HepG2 (cell line): Measurements from ENCODE around the gene PSMD1. TPM values are rescaled to one million over a fixed set of nuclear protein-coding genes. Genes with fewer than 3 reads are reported as not detected.
A peak's percentile ranks its signal among the peaks of the same experiment; 100 is the strongest.

ENCODE experiments used
- ATF2 ChIP-seq: sonication (generic); formaldehyde crosslinking; IDR thresholded peaks from 2 replicates; pipeline ENCODE4 v1.4.0; 2020; ENCODE audit warnings: missing genetic modification reagents
- CCAR2 ChIP-seq: fragments of 200-400 bp; formaldehyde crosslinking; optimal IDR thresholded peaks from 2 replicates; pipeline ENCODE3; 2018; ENCODE audit warnings: low read depth, mild to moderate bottlenecking, low read length, moderate library complexity
- GFI1 ChIP-seq: sonication (generic); formaldehyde crosslinking; IDR thresholded peaks from 2 replicates; pipeline ENCODE4 v1.5.0; 2020; ENCODE audit warnings: missing genetic modification reagents, mild to moderate bottlenecking, borderline replicate concordance
- HMGXB4 ChIP-seq, 2 experiments: sonication (generic) in 1 of 2; formaldehyde crosslinking in 1 of 2; IDR thresholded peaks; 2 replicates each; pipeline versions ENCODE4 v1.4.0 to v1.6.1; 2018 to 2020; ENCODE audit warnings: missing genetic modification reagents in 2 of 2, borderline replicate concordance in 1 of 2, low read depth in 1 of 2, mild to moderate bottlenecking in 1 of 2, missing biosample characterization in 1 of 2
- PAWR ChIP-seq: sonication (generic); formaldehyde crosslinking; IDR thresholded peaks from 2 replicates; pipeline ENCODE4 v1.4.0; 2020; ENCODE audit warnings: missing genetic modification reagents, mild to moderate bottlenecking, borderline replicate concordance
- RAD21 ChIP-seq: fragments of 450-650 bp; formaldehyde crosslinking; IDR thresholded peaks from 2 replicates; pipeline ENCODE4 v1.5.0; 2020; ENCODE audit warnings: mild to moderate bottlenecking
- SETDB1 ChIP-seq: sonication (generic); formaldehyde crosslinking; IDR thresholded peaks from 2 replicates; pipeline ENCODE4 v1.5.1; 2020; ENCODE audit warnings: missing genetic modification reagents, mild to moderate bottlenecking, borderline replicate concordance
- TAF1 ChIP-seq: sonication (generic); formaldehyde crosslinking; IDR thresholded peaks from 2 replicates; pipeline ENCODE4 v1.4.0; 2020; ENCODE audit warnings: missing genetic modification reagents
- TFE3 ChIP-seq: IDR thresholded peaks from 2 replicates; pipeline ENCODE4 v1.6.1; 2016
- ZBTB49 ChIP-seq: sonication (generic); formaldehyde crosslinking; IDR thresholded peaks from 2 replicates; pipeline ENCODE4 v1.4.0; 2020; ENCODE audit warnings: missing genetic modification reagents, borderline replicate concordance
- ZNF224 ChIP-seq: sonication (generic); formaldehyde crosslinking; IDR thresholded peaks from 2 replicates; pipeline ENCODE4 v1.5.0; 2020; ENCODE audit warnings: mild to moderate bottlenecking, missing genetic modification reagents
- ZNF317 ChIP-seq: sonication (generic); formaldehyde crosslinking; IDR thresholded peaks from 2 replicates; pipeline ENCODE4 v1.5.0; 2020; ENCODE audit warnings: mild to moderate bottlenecking, missing genetic modification reagents
- ZNF737 ChIP-seq: sonication (generic); formaldehyde crosslinking; IDR thresholded peaks from 2 replicates; pipeline ENCODE4 v1.5.0; 2020; ENCODE audit warnings: missing genetic modification reagents, mild to moderate bottlenecking, borderline replicate concordance
- ZSCAN31 ChIP-seq: sonication (generic); formaldehyde crosslinking; IDR thresholded peaks from 2 replicates; pipeline ENCODE4 v1.5.0; 2020; ENCODE audit warnings: low read depth, mild to moderate bottlenecking, missing genetic modification reagents
- polyA plus RNA-seq, 8 experiments: library from polyadenylated mRNA; depleted of rRNA in 3 of 8; stranded (reverse) in 7 of 8; unstranded in 1 of 8; fragments of >200 nt; fragmentation: Illumina TruSeq in 4 of 8; extraction: Trizol in 4 of 8; gene quantifications; 2 replicates each; pipeline versions ENCODE4 v1.2.1 to v1.2.3, GENCODE V29; 2011 to 2016; ENCODE audit warnings: low read depth in 4 of 8, missing spikeins in 1 of 8, mixed read lengths in 1 of 8; ENCODE audit not compliant: insufficient read depth in 1 of 8
- total RNA-seq, 5 experiments: library from RNA; depleted of rRNA; stranded (reverse); fragments of >200 nt; fragmentation: Illumina TruSeq; extraction: Trizol; gene quantifications; 2 replicates each; pipeline ENCODE4 v1.2.3, GENCODE V29; 2016; ENCODE audit warnings: low read depth in 1 of 5
- TF ChIP-seq, protein P1 (sequence below): sonication (generic); formaldehyde crosslinking; IDR thresholded peaks from 2 replicates; pipeline ENCODE4 v1.4.0; 2020; ENCODE audit warnings: missing genetic modification reagents
- TF ChIP-seq, protein P2 (sequence below): sonication (generic); formaldehyde crosslinking; IDR thresholded peaks from 2 replicates; pipeline ENCODE4 v1.4.0; 2020; ENCODE audit warnings: missing genetic modification reagents

Gene PSMD1
- total and polyA plus RNA-seq, 2 of the 13 experiments (the other 11 are each of a cell fraction or from before 2014, with no cell fraction given): 136 to 191 TPM

GRCh38 chr2:231056453-231057416, at the start of gene PSMD1 (continued):
- TF ChIP-seq ZNF224 (CRISPR knock-in tag) (no peak), TAF1 (CRISPR knock-in tag) (peak; percentile 92), ZBTB49 (CRISPR knock-in tag) (peak; percentile 18; the same call in 1 of the 2 replicates), ATF2 (CRISPR knock-in tag) (0 out of 2 replicates have a peak, but pooled peaks have one; percentile 60), PAWR (CRISPR knock-in tag) (peak; percentile 11; the same call in 1 of the 2 replicates), CCAR2 (no peak), TFE3 (peak; percentile 65), ZNF317 (CRISPR knock-in tag) (peak; percentile 55; the same call in 1 of the 2 replicates), SETDB1 (no peak), GFI1 (peak; percentile 69; the same call in 1 of the 2 replicates), ZNF737 (no peak), HMGXB4 (CRISPR knock-in tag; IDR thresholded peaks at IDR 0.05; ENCODE audit: borderline replicate concordance in 1 of 2, low read depth in 1 of 2) (peak; percentile 94 to 97), ZSCAN31 (no peak; the same call in none of the 2 replicates), RAD21 (CRISPR knock-in tag) (peak; percentile 62)
- TF ChIP-seq, protein P1, sequence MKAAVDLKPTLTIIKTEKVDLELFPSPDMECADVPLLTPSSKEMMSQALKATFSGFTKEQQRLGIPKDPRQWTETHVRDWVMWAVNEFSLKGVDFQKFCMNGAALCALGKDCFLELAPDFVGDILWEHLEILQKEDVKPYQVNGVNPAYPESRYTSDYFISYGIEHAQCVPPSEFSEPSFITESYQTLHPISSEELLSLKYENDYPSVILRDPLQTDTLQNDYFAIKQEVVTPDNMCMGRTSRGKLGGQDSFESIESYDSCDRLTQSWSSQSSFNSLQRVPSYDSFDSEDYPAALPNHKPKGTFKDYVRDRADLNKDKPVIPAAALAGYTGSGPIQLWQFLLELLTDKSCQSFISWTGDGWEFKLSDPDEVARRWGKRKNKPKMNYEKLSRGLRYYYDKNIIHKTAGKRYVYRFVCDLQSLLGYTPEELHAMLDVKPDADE (CRISPR knock-in tag): no peak
- TF ChIP-seq, protein P2, sequence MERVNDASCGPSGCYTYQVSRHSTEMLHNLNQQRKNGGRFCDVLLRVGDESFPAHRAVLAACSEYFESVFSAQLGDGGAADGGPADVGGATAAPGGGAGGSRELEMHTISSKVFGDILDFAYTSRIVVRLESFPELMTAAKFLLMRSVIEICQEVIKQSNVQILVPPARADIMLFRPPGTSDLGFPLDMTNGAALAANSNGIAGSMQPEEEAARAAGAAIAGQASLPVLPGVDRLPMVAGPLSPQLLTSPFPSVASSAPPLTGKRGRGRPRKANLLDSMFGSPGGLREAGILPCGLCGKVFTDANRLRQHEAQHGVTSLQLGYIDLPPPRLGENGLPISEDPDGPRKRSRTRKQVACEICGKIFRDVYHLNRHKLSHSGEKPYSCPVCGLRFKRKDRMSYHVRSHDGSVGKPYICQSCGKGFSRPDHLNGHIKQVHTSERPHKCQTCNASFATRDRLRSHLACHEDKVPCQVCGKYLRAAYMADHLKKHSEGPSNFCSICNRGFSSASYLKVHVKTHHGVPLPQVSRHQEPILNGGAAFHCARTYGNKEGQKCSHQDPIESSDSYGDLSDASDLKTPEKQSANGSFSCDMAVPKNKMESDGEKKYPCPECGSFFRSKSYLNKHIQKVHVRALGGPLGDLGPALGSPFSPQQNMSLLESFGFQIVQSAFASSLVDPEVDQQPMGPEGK (CRISPR knock-in tag): peak; percentile 68; the same call in 1 of the 2 replicates
